ENCODE data around the gene PABPN1. TPM values are rescaled to one million over a fixed set of nuclear protein-coding genes. Genes with fewer than 3 reads are reported as not detected.

PABPN1 gene
- total and polyA plus RNA-seq, 2 of the 13 experiments (the other 11 are each of a cell fraction or from before 2014, with no cell fraction given), result 233 to 524 TPM

DNA sequence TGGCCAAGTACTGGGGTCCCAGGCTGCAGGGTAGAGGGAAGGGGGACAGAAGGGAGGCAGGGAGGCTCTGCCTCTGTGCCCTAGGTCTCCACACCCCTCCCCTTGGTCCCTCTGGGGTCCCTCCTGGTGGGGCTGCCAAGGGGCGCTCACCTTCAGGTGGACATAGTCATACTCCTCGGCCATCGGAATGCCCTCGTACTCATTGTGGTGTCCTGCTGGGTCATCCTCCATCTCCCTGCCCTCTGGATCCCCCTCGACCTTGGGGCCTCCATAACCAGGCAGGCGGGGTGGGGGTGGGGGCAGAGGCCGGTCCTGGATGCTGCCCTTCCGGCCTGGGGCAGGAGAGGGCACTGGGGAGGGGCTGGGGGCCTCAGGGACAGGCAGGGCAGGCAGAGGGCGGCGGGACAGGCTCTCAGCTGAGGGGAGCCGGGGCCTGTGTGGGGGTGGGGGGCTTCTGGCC lies 37.9 kb downstream of the PABPN1 start:
- H3K27me3 ChIP-seq (ENCODE audit: control insufficient read depth in 1 of 2, insufficient read depth in 2 of 2, low read length in 2 of 2), result peaks cover 41 to 93% of the 10 kb centered on the region in 2 experiments
- CTCF ChIA-PET (ENCODE audit: low intra/inter-chr PET ratio, low total read pairs), result interaction anchor here (1.6 to 1.8 kb wide), 3 partner anchors 21 to 93 kb away, joined by 4 to 7 read pairs (median 5); no protein-coding TSS in a partner anchor
- in situ Hi-C loops (cut with HindIII; ENCODE audit: extremely low pct_ligation_motif_present, low pct_unique_long_range_greater_than_20kb) (no loop called here), intact Hi-C loops (cut with micrococcal nuclease; ENCODE audit: unreplicated experiment) (no loop called here)
- peaks cover 30% of the 10 kb centered on the region for H3K4me1 ChIP-seq (ENCODE audit: insufficient read depth, low read length)
- DNase-seq (ENCODE audit: low spot score), result no peak
- H3K27ac ChIP-seq (ENCODE audit: extremely low read length, insufficient read depth, low read length), result no peak overlapping the region
- H3K4me2 ChIP-seq (ENCODE audit: low read depth, low read length), result no peak overlapping the region
- 18% methylated on average over 11 of the region's 11 CpGs for WGBS (ENCODE audit: low lambda C conversion rate)
- peak; percentile 37 for ATAC-seq
- no peak overlapping the region for H2AFZ ChIP-seq (ENCODE audit: low read length)
- H4K20me1 ChIP-seq (ENCODE audit: insufficient read depth, low read length), result no peaks in the 10 kb centered on the region
- H3K79me2 ChIP-seq (ENCODE audit: insufficient read depth, low read length), result no peaks in the 10 kb centered on the region
- no peak overlapping the region for H3K4me3 ChIP-seq (replicated peaks in 1 of 3; ENCODE audit: insufficient read depth in 1 of 3, low read depth in 2 of 3, low read length in 3 of 3)
- no peak for FAIRE-seq
- H3K36me3 ChIP-seq (replicated peaks in 1 of 2; ENCODE audit: control insufficient read depth in 1 of 2, insufficient read depth in 2 of 2, low read length in 2 of 2), result no peaks in the 10 kb centered on the region
- H3K9ac ChIP-seq (ENCODE audit: insufficient read depth, low read depth, low read length), result no peak overlapping the region
- POLR2A ChIA-PET, result no interaction called here
- no peaks in the 10 kb centered on the region for H3K9me3 ChIP-seq (ENCODE audit: low read length)
- BruUV-seq (replicated peaks), result no TSS peak
- TF ChIP-seq ATF7 (IDR thresholded peaks at IDR 0.05) (no peak), ATF7 (CRISPR knock-in tag; IDR thresholded peaks at IDR 0.05) (0 out of 2 replicates have a peak, but pooled peaks have one; percentile 15), MTA1 (CRISPR knock-in tag; IDR thresholded peaks at IDR 0.05; ENCODE audit: borderline replicate concordance) (peak; percentile 9; the same call in 1 of the 2 replicates), MTA3 (CRISPR knock-in tag; IDR thresholded peaks at IDR 0.05) (no peak), ZNF230 (CRISPR knock-in tag; IDR thresholded peaks at IDR 0.05) (no peak), ZFX (CRISPR knock-in tag; IDR thresholded peaks at IDR 0.05; ENCODE audit: low read depth) (peak; percentile 24; the same call in 1 of the 2 replicates), ZNF562 (CRISPR knock-in tag; IDR thresholded peaks at IDR 0.05; ENCODE audit: borderline replicate concordance) (no peak)
- TF ChIP-seq, protein P1, sequence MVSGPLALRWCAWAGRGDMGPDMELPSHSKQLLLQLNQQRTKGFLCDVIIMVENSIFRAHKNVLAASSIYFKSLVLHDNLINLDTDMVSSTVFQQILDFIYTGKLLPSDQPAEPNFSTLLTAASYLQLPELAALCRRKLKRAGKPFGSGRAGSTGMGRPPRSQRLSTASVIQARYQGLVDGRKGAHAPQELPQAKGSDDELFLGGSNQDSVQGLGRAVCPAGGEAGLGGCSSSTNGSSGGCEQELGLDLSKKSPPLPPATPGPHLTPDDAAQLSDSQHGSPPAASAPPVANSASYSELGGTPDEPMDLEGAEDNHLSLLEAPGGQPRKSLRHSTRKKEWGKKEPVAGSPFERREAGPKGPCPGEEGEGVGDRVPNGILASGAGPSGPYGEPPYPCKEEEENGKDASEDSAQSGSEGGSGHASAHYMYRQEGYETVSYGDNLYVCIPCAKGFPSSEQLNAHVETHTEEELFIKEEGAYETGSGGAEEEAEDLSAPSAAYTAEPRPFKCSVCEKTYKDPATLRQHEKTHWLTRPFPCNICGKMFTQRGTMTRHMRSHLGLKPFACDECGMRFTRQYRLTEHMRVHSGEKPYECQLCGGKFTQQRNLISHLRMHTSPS (CRISPR knock-in tag; IDR thresholded peaks at IDR 0.05; ENCODE audit: low read depth), result peak; percentile 41; the same call in 1 of the 2 replicates
- TF ChIP-seq, protein P2, sequence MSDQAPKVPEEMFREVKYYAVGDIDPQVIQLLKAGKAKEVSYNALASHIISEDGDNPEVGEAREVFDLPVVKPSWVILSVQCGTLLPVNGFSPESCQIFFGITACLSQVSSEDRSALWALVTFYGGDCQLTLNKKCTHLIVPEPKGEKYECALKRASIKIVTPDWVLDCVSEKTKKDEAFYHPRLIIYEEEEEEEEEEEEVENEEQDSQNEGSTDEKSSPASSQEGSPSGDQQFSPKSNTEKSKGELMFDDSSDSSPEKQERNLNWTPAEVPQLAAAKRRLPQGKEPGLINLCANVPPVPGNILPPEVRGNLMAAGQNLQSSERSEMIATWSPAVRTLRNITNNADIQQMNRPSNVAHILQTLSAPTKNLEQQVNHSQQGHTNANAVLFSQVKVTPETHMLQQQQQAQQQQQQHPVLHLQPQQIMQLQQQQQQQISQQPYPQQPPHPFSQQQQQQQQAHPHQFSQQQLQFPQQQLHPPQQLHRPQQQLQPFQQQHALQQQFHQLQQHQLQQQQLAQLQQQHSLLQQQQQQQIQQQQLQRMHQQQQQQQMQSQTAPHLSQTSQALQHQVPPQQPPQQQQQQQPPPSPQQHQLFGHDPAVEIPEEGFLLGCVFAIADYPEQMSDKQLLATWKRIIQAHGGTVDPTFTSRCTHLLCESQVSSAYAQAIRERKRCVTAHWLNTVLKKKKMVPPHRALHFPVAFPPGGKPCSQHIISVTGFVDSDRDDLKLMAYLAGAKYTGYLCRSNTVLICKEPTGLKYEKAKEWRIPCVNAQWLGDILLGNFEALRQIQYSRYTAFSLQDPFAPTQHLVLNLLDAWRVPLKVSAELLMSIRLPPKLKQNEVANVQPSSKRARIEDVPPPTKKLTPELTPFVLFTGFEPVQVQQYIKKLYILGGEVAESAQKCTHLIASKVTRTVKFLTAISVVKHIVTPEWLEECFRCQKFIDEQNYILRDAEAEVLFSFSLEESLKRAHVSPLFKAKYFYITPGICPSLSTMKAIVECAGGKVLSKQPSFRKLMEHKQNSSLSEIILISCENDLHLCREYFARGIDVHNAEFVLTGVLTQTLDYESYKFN (CRISPR knock-in tag; conservative IDR thresholded peaks at IDR 0.05), result peak; percentile 57
- TF ChIP-seq, protein P3, sequence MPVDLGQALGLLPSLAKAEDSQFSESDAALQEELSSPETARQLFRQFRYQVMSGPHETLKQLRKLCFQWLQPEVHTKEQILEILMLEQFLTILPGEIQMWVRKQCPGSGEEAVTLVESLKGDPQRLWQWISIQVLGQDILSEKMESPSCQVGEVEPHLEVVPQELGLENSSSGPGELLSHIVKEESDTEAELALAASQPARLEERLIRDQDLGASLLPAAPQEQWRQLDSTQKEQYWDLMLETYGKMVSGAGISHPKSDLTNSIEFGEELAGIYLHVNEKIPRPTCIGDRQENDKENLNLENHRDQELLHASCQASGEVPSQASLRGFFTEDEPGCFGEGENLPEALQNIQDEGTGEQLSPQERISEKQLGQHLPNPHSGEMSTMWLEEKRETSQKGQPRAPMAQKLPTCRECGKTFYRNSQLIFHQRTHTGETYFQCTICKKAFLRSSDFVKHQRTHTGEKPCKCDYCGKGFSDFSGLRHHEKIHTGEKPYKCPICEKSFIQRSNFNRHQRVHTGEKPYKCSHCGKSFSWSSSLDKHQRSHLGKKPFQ (CRISPR knock-in tag; IDR thresholded peaks at IDR 0.05; ENCODE audit: insufficient replicate concordance), result no peak
- TF ChIP-seq, protein P4, sequence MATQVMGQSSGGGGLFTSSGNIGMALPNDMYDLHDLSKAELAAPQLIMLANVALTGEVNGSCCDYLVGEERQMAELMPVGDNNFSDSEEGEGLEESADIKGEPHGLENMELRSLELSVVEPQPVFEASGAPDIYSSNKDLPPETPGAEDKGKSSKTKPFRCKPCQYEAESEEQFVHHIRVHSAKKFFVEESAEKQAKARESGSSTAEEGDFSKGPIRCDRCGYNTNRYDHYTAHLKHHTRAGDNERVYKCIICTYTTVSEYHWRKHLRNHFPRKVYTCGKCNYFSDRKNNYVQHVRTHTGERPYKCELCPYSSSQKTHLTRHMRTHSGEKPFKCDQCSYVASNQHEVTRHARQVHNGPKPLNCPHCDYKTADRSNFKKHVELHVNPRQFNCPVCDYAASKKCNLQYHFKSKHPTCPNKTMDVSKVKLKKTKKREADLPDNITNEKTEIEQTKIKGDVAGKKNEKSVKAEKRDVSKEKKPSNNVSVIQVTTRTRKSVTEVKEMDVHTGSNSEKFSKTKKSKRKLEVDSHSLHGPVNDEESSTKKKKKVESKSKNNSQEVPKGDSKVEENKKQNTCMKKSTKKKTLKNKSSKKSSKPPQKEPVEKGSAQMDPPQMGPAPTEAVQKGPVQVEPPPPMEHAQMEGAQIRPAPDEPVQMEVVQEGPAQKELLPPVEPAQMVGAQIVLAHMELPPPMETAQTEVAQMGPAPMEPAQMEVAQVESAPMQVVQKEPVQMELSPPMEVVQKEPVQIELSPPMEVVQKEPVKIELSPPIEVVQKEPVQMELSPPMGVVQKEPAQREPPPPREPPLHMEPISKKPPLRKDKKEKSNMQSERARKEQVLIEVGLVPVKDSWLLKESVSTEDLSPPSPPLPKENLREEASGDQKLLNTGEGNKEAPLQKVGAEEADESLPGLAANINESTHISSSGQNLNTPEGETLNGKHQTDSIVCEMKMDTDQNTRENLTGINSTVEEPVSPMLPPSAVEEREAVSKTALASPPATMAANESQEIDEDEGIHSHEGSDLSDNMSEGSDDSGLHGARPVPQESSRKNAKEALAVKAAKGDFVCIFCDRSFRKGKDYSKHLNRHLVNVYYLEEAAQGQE (IDR thresholded peaks at IDR 0.05; ENCODE audit: borderline replicate concordance in 1 of 2, low read depth in 1 of 2, low read length in 2 of 2), result no peak
